ENCODE measurements around the gene SLC38A10.

- TF ChIP-seq EZH2 (IDR thresholded peaks at IDR 0.05; ENCODE audit: borderline replicate concordance, low read length) = no peak
- TF ChIP-seq, protein P1, sequence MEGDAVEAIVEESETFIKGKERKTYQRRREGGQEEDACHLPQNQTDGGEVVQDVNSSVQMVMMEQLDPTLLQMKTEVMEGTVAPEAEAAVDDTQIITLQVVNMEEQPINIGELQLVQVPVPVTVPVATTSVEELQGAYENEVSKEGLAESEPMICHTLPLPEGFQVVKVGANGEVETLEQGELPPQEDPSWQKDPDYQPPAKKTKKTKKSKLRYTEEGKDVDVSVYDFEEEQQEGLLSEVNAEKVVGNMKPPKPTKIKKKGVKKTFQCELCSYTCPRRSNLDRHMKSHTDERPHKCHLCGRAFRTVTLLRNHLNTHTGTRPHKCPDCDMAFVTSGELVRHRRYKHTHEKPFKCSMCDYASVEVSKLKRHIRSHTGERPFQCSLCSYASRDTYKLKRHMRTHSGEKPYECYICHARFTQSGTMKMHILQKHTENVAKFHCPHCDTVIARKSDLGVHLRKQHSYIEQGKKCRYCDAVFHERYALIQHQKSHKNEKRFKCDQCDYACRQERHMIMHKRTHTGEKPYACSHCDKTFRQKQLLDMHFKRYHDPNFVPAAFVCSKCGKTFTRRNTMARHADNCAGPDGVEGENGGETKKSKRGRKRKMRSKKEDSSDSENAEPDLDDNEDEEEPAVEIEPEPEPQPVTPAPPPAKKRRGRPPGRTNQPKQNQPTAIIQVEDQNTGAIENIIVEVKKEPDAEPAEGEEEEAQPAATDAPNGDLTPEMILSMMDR (IDR thresholded peaks at IDR 0.05; ENCODE audit: low read length) = no peak
Measured at GRCh38 chr17:81317961-81318605, 23.0 kb upstream of the SLC38A10 start.

All from OCI-LY1 (cell line).